ENCODE measurements around the gene KTN1.

Gene KTN1

GRCh38 chr14:55681096-55681495 is 101.1 kb downstream of the KTN1 start:
- Histone ChIP-seq H2AFZ (no peak overlapping the region), H3K4me2 (ENCODE audit: low read length) (no peak overlapping the region), H3K27me3 (ENCODE audit: control insufficient read depth, insufficient read depth, low read length) (no peaks in the 10 kb centered on the region), H3K79me2 (no peaks in the 10 kb centered on the region), H3K9ac (no peak overlapping the region), H3K4me3 (ENCODE audit: low read depth, low read length) (no peak overlapping the region), H3K36me3 (ENCODE audit: control insufficient read depth, insufficient read depth, low read length) (no peaks in the 10 kb centered on the region), H3K4me1 (no peaks in the 10 kb centered on the region), H3K9me3 (ENCODE audit: control insufficient read depth, low read length) (no peaks in the 10 kb centered on the region), H3K27ac (no peak overlapping the region)
- no peak for TF ChIP-seq CTCF (IDR thresholded peaks at IDR 0.05)

- no peaks in the 10 kb centered on the region for H3K36me3 ChIP-seq (ENCODE audit: control insufficient read depth, insufficient read depth, low read length)
Observed at GRCh38 chr14:55684956-55685584, 105.1 kb downstream of the KTN1 start.

GRCh38 chr14:55686713-55687112 is 106.7 kb downstream of the KTN1 start:
- no peak overlapping the region for H2AFZ ChIP-seq
- no peaks in the 10 kb centered on the region for H3K9me3 ChIP-seq (ENCODE audit: control insufficient read depth, low read length)
- no peaks in the 10 kb centered on the region for H3K27me3 ChIP-seq (ENCODE audit: control insufficient read depth, insufficient read depth, low read length)
- H3K27ac ChIP-seq, result no peak overlapping the region
- TF ChIP-seq CTCF (IDR thresholded peaks at IDR 0.05), result no peak
- H3K9ac ChIP-seq, result no peak overlapping the region
- H3K36me3 ChIP-seq (ENCODE audit: control insufficient read depth, insufficient read depth, low read length), result no peaks in the 10 kb centered on the region
- no peak overlapping the region for H3K4me2 ChIP-seq (ENCODE audit: low read length)
- no peaks in the 10 kb centered on the region for H3K79me2 ChIP-seq
- no peaks in the 10 kb centered on the region for H3K4me1 ChIP-seq
- H3K4me3 ChIP-seq (ENCODE audit: low read depth, low read length), result no peak overlapping the region

More at GRCh38 chr14:55684956-55685584, 105.1 kb downstream of the KTN1 start:
- Histone ChIP-seq H3K4me1 (no peaks in the 10 kb centered on the region), H3K9me3 (ENCODE audit: control insufficient read depth, low read length) (no peaks in the 10 kb centered on the region), H3K27me3 (ENCODE audit: control insufficient read depth, insufficient read depth, low read length) (no peaks in the 10 kb centered on the region), H3K79me2 (no peaks in the 10 kb centered on the region), H3K4me2 (ENCODE audit: low read length) (no peak overlapping the region), H2AFZ (no peak overlapping the region), H3K9ac (no peak overlapping the region), H3K4me3 (ENCODE audit: low read depth, low read length) (no peak overlapping the region), H3K27ac (no peak overlapping the region)
- no peak for TF ChIP-seq CTCF (IDR thresholded peaks at IDR 0.05)

- Histone ChIP-seq H3K4me2 (ENCODE audit: low read length) (no peak overlapping the region), H3K9me3 (ENCODE audit: control insufficient read depth, low read length) (no peaks in the 10 kb centered on the region), H3K4me1 (no peaks in the 10 kb centered on the region), H3K9ac (no peak overlapping the region), H2AFZ (no peak overlapping the region), H3K27ac (no peak overlapping the region), H3K79me2 (no peaks in the 10 kb centered on the region), H3K27me3 (ENCODE audit: control insufficient read depth, insufficient read depth, low read length) (no peaks in the 10 kb centered on the region), H3K4me3 (ENCODE audit: low read depth, low read length) (no peak overlapping the region), H3K36me3 (ENCODE audit: control insufficient read depth, insufficient read depth, low read length) (no peaks in the 10 kb centered on the region)
- no peak for TF ChIP-seq CTCF (IDR thresholded peaks at IDR 0.05)
Observed at GRCh38 chr14:55688566-55688965, 108.6 kb downstream of the KTN1 start.

Measured in parathyroid adenoma (tissue), 2 donors.